ENCODE results near the gene TMPRSS15.
"Not testable (repeated sequence)": the region's sequence is repeated elsewhere in the genome, so short reads cannot be mapped to it uniquely, and the experiment has no call there.

The TMPRSS15 gene

DNA sequence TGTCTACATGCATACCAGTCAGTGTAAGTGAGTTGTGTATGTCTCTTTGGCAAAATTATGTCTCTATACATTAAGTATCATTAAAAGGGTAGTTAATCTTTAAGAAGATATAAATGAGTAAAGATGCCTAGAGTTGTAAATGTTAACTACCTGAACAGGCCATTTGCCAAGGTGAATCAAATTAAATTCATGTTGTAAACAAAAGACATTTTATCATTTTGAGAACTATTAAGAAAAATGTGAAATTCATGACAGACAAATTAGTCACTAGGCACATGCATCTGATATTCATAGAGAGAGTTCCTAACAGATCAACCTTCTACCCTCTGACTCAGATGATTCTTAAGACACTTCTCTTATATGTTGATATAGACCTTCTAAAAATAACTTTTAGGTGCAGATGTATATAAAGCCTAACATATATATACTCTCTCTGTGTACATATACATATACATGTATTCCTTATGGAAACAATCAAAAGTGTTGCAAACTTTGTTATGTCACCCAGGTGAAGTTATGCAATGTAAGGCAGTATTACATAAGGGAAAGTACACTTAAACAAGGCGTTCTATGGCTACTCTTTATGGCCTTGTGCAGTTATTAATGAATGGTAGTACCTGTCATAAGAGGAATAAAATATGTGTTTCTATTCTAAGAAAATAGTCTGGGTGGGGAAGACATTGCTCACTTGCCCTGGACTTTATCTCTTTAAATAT is at the start of gene TMPRSS15:
Gene TMPRSS15, minus strand, starts transcription at position 51 of the 716 bp plus-strand sequence. CDS start 163 bp downstream, outside the sequence.
- in situ Hi-C loops (cut with HindIII; ENCODE audit: low sequenced_read_pairs): no loop called here

DNA sequence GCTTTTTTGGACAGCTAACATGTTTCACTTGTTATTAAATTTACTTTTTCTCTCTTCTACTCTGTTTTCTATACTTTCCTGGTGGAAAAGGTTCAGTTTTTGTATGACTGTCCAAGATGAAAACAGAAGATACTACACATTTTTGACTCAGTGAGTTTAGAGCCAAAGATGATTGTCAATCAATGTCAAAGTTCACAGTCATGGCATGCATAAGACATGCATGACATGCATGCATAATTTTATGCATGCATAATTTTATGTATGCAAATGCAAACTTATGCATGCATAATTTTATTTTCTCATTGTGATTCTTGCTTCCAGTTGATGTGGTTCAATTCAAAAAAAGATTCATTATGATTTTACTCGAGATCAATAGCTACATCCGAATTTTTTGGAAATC is 48.1 kb upstream of the TMPRSS15 start:
- in situ Hi-C loops (cut with HindIII; ENCODE audit: low sequenced_read_pairs): no loop called here

DNA sequence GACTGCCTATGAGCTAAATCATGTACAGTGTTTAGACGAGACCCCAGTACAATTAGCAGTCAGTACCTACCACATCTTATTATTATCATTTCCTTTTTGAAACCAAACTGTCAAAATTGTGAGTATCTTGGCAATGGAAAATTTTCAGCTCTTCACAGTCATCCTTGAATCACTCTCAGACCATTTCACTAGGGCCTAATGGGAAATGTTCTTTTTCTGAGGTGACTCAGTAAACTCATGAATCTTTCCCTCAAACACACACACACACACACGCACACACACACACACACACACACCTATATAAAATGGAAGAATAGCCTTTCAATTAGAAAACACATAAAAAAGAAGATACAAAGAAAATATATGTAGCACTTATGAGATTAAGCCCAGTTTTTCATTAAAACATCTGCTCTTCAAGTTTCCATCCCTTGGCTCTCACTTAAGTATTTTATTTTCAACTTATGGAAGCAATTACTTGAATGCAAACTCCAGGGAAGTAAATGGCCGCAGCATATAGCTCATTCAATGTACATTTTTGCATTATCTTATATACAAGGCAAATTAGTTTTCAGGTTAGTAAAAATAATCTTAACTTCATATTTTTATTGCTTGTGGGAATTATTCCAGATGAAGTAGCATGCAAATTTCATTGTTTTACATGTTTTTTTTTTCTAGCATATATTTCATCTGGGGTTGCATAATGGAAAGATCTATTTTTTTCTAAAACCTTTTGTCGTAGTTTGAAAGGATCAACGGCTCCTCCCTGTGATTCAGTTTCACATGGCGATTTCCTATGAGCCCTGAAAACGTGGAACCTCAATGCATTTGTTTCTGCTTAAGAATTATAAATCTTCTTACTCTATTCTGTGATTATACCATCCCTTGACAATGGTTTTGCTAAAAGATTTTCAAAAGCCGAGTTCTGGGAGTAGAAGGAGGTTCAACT is 46.3 kb upstream of the TMPRSS15 start:
- in situ Hi-C loops (cut with HindIII; ENCODE audit: low sequenced_read_pairs): no loop called here

DNA sequence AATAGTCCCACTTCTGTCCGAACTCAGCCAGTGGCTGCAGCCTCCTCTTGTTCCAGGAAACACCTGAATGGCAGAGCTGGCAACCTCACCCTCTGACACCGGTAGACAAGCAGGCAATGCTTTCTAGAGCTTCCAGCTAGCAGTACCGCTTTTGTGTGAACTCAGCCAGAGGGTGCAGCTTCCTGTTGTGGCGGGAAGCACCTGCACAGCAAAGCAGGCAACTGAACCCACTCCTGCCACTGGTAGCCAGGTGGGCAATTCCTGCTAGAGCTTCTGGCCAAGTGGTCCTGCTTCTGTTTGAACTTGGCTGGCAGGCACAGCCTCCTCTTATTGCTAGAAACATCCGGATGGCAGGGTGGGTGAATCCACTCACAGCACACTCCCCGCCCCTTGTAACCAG is 40.1 kb upstream of the TMPRSS15 start:
- in situ Hi-C loops (cut with HindIII; ENCODE audit: low sequenced_read_pairs): no loop called here

DNA sequence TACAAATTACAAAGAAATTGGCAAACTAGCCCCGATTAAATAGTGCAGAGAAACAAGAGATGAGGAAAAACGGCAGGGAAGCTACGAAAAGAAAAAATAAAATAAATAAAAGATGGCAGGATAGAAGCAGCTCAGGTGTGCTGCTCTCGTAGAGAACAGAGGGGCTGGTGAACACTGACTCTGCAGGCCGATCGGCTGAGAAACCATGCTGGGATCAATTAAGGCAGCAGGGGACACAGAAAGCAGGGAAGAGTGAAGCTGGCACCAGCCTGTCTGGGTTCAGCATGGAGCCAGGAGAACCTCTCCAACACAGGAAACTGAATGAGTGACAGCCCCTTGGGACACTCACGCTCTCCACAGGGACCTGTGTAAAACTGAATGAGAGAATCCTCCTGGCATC is 39.5 kb upstream of the TMPRSS15 start:
- in situ Hi-C loops (cut with HindIII; ENCODE audit: low sequenced_read_pairs): no loop called here

DNA sequence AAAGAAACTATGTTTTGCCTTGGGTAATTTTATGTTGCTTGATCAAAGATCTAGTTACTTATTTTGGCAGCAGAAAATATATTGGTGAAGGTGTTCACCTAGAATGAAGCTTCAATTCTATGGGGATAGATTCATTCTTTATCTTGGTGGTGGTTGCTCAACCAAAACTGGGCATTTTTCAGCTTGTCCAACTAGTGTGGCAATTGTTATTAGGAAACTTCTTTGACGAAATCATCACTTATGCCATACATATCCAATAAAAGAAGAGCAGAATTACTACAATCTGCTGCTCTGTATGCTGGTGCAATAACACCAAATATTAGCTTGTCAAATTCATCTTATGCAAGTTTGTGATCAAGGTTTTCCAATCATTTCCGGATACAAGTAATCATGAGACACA is 26.8 kb upstream of the TMPRSS15 start:
- in situ Hi-C loops (cut with HindIII; ENCODE audit: low sequenced_read_pairs): no loop called here

DNA sequence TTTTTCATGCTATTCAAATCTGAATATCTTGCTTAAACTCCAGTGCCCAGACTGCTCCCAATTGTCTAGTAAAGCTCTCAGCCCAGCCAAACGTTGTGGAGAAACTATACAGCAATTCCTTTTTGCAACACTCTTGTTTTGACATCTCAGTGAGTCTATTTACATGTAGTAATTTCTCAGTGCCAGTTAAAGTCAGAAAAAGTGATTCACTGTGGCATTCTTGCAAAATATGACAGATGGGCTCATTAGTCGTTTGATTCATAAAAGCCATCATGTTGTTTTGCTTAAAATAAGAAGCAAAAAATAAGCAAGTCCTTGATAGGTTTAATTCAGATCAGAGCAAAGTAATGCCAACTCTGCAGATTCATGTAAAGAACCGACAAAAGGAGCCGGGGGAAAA is 20.7 kb upstream of the TMPRSS15 start:
- in situ Hi-C loops (cut with HindIII; ENCODE audit: low sequenced_read_pairs): no loop called here

DNA sequence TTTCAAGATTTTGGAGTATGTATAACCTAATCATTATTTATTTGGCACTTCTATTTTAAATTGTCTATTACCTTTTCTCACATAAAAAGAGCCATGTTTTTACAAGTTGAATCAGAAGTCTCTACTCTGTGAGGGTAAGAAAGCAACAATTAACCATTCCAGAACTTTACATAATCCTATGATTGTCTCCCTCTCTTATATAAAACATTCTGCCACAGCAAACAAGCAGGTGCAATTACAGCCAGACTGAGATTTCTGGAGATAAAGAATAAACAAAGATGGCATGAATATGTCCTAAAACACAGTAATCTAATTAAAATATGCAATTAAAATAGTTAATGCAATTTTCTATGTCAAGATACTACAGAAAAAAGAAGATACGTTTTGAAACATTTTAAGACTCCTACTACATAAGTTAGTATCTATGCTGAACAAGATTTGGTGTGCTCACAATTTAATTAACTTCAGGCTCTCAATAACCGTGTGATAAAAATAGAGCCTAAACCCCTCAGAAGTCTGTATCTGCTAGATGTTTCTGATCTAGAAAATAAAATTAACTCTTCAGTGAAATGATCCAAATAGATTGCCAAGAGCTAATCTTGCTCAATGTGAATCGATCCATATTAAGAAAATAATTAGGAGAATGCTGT is 13.7 kb upstream of the TMPRSS15 start:
- in situ Hi-C loops (cut with HindIII; ENCODE audit: low sequenced_read_pairs): no loop called here

DNA sequence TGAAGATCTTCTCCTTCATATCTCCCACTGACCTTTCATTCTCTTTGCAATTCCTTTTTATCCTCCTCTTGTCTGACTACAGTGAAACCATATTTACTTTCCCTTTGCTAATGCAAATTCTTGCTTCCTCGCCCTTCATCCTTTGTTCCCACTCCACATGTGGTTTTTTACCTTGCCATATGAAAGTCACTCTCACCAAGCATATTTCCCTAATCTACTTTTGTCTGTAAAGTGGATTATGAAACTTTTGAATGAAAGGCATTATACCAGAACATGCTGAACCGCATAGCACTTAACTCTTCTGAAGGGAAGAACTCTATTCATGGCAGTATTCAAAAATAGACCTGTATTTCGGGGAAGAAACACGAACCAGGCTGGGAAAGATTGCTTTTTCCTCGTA is 8.0 kb upstream of the TMPRSS15 start:
- in situ Hi-C loops (cut with HindIII; ENCODE audit: low sequenced_read_pairs): no loop called here

DNA sequence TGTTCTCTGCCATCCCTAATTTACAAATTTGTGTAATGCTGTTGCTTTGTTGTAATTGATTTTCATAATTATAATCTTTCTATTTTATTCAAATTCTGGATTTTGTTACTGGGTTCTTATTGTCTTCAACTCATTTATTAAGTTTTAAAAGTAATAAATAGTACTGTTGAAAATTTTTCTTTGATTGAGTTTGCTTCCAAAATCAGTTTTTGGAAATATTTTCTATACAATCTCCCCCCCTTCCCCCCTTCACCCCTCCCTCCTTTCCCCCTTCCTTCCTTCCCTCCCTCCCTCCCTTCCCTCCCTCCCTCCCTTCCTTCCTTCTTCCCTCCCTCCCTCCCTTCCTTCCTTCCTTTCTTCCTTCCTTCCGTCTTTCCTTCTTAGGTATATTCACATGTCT is 6.0 kb upstream of the TMPRSS15 start:
- in situ Hi-C loops (cut with HindIII; ENCODE audit: low sequenced_read_pairs): no loop called here

DNA sequence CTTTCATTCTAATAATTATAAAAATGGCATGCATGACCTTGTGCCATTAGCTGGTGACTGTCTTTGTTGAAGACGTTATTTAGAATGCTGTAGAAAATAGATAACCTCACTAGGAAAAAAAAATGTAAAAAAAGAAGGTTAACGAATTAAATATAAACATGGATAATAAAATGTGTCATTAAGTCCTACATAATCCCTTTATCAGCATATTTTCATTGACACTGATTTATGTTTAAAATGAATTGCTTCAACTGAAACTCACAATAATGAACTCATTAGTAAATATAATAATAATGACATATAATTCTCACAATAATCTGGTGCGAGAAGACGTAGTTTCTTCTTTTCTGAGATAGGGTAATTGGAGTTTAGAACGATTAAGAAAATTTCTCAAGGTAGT is 4.7 kb downstream of the TMPRSS15 start:
- in situ Hi-C loops (cut with HindIII; ENCODE audit: low sequenced_read_pairs): no loop called here

DNA sequence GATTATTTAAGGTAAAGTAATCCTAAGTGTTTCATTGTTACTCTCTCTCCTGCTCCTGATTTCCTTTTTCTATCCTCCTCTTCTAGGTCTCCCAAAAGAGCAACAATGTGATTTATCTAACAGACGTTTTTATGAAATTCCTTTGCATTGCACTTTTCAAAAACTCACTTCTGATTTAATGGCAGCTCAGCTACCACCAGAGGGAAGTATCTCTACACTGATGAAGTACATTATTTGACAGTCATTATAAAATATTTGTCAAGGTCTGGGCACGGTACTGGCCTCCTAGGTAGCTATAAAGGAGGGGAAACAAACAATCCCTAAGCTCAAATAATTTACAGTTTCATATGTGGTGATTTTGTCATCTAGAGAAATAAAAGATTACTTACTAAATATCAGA is 15.6 kb downstream of the TMPRSS15 start:
- in situ Hi-C loops (cut with HindIII; ENCODE audit: low sequenced_read_pairs): no loop called here

DNA sequence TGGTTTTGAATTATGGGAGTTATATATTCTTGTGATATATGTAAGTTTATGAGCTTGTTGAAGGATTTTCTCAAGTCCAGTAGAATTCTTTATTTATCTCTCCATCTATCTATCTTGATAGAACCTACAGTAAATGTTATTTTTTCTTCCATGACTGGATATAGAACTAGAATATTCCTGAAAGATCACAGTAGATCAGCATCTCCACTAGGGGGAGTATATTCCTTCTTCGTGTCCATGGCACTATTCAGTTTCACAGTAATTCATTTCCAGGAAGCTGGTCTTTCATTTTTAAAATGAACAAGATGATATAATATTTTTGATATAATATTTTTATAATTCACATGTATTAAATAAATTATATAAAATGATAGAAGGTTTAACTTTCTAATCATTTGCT is 18.8 kb downstream of the TMPRSS15 start:
- in situ Hi-C loops (cut with HindIII; ENCODE audit: low sequenced_read_pairs): no loop called here

DNA sequence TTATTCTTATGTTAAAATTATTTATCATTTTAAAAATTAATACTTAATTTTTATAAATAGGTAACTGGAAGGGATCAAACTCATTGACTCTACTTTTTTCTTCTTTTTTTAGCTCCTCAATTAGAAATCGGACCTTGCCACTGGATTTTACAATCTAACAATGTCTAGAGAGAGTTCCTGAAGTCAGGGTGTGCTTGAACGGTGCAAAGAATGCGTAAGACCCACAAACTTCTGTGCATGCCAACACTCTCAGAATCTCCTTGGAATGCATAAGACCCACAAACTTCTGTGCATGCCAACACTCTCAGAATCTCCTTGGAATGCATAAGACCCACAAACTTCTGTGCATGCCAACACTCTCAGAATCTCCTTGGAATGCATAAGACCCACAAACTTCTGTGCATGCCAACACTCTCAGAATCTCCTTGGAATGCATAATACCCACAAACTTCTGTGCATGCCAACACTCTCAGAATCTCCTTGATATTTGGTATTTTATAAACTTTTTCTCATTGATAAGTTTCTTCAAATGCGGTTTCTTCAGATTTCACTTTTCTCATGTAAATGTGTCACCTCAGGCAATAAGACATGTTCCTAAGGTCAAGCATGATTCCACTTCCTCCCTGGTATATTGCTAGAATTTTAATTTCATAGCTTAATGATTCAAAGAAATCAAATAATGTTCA is 20.5 kb downstream of the TMPRSS15 start:
- in situ Hi-C loops (cut with HindIII; ENCODE audit: low sequenced_read_pairs): not testable (repeated sequence)

DNA sequence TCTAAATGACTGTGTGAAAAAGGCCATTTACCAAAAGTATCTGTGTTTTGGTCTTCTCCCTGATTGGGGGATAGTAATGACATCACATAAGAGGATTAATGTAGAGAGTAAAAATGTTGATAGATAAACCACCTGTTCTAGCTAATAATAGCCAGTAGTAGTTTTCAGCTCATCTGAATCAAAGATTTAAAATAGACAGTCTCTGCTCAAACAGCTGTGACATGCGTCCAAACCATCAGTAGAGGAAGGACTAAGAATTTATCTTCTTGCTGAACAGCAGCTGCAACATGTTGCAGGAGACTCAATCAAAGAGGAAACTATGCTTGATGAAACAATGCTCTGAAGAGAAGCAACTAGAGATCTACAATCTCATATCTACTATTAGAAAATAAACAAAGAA is 21.4 kb downstream of the TMPRSS15 start:
- in situ Hi-C loops (cut with HindIII; ENCODE audit: low sequenced_read_pairs): no loop called here

DNA sequence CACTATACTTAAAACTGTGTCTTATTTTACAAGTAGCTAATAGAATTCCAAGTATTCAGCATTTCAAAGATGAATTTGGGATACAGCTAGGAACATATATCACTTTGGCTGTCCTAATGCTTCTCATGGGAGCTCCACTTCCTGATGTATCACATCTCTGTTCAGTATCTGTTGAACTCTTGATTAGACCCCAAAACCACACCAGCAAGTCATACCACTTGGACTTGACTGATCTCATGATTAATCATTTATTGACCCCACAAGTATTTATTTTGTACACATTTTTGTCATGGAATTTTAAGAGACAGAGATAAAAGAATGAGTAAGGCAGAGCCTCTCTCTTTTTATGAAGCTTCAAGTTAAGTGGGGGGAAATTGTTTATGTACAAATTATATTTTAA is 30.0 kb downstream of the TMPRSS15 start:
- in situ Hi-C loops (cut with HindIII; ENCODE audit: low sequenced_read_pairs): no loop called here

DNA sequence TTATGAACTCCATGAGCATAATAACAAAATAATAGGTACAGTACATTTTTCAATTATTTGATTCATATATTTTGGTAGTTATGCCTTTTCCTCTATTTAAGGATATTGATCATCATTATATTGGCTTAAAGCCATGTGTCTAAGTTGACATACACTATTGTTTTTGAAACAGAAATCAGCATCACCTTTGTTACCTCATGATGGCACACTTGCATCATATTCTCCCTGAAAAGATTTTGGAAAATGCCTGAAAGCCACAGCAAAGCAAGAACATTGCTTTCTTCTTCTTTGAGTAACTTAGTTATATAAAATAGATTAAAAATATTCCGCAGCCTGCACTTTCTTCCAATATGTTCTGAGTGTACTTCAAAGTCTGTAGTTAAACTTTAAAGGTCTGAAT is 33.3 kb downstream of the TMPRSS15 start:
- in situ Hi-C loops (cut with HindIII; ENCODE audit: low sequenced_read_pairs): no loop called here

DNA sequence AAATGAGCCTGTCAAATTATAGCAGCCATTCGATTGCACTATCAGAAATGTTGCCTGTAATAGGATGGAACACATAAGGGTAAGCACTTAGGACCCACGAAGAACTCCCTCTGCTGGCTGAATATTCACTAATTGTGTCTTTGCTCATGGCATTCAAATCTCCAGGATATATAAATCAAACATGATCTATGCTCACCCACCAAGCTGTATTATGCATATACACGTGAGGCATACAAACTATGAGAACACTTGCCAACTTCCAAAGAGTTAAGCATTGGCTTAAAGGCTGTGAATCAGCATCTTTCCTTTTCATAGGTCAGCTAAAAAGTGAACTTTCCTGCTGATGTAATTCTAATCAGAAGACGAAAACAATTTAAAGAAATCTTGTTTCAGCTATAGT is 34.5 kb downstream of the TMPRSS15 start:
- in situ Hi-C loops (cut with HindIII; ENCODE audit: low sequenced_read_pairs): no loop called here

DNA sequence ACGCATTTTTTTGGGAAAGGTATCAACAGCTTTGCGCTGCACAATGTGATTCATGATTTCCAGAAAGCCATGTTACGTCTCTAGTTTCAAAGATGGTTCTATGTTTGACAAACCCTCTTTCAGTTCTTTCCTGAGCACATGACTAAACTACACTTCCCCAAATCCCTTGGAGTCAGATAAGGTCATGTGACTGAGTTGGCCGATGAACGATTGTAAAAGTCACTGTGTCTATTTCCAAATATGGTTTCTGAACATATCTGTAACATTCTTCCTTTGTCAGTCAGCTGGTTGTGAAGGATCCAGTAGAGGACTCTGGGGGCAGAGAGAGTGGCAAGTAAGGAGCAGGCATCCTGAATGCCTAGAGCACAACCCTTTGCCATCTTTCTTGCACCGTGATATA is 35.4 kb downstream of the TMPRSS15 start:
- in situ Hi-C loops (cut with HindIII; ENCODE audit: low sequenced_read_pairs): no loop called here

DNA sequence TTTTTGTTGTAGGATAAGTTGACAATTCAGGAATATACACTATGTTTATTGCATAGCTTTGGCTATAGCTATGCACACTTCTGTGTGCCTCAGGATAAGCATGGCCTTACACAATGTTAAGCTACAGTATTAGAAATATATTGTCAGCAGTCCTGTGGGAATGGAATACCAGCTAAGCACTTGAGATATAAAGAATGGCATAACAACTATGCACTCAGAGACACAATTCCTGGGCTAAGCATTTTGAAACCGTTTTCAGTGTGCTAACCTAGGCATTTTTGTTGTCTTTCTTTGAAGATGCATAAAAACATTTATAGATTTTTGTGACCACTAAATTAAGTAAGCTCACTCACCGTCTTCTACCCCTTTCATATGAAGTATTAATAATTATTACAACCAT is 46.8 kb downstream of the TMPRSS15 start:
- in situ Hi-C loops (cut with HindIII; ENCODE audit: low sequenced_read_pairs): no loop called here

DNA sequence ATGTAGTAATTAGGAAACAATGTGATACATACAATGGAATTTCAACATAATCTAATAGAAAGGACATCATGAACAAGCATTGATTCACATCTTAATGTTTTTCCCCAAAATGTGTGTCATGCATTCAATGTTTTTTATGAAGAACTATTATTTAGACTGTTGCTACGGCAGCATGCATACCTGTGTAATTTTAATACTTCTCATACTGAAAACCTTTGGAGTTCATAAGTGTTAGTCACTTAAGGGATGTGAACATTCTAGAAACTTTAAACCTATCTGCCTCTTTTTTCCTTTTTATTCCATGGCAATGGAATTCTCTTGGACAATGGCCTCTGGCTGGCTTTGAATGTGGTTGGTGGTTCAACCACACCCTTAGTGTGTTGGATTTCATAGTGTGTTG is 48.6 kb downstream of the TMPRSS15 start:
- in situ Hi-C loops (cut with HindIII; ENCODE audit: low sequenced_read_pairs): no loop called here

All from endothelial cell of hepatic sinusoid (primary cell).